ENCODE results near the gene TTLL13.

GRCh38 chr15:90231028-90232017 lies 18.0 kb upstream of the TTLL13 start:
- TF ChIP-seq CTCF (IDR thresholded peaks at IDR 0.05) (no peak), EZH2 (IDR thresholded peaks at IDR 0.05) (no peak), EZH2phosphoT487 (IDR thresholded peaks at IDR 0.05) (no peak)
